Erythroblast (primary cell): ENCODE results near the gene ALDH1A2.

ENCODE experiments used
- GATA1 ChIP-seq: IDR thresholded peaks from 2 replicates; pipeline ENCODE4 v1.6.1; 2011; ENCODE audit warnings: low read depth, mild to moderate bottlenecking, control low read depth, low read length, moderate library complexity
- POLR2A ChIP-seq: IDR thresholded peaks from 2 replicates; pipeline ENCODE4 v1.6.1; 2011; ENCODE audit warnings: mild to moderate bottlenecking, low read length

DNA sequence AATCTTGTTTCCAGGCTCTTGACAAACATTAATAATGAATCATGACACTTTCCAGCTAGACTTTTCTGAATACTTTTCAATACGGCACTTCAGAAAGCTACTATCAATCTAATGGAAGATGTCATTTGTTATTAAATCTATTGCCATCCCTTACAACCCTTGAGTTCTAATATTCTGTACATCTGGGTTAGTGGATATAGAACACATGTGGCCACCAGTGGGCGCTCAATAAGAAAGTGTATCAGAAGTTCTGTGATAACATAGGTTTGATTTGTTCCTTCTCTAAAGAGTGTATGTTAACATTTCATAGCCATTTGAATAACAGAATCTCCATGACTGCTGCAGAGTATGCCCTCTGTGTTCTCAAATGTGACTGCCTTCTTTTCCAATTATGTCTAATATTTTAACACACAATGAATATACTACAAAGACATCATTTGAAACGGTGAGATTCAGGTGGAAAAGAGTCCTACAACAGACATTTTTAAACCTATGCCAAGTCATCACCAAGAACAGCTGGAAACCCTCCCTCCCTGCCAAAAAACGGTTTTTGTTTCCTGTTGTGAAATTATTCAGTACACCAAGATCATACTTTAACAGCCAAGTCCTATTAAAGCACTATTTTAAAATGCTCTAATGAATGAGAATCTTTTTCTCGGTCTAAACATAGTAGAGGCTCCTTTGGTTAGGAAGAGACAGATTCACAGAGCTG, 22.2 kb downstream of the ALDH1A2 start:
- TF ChIP-seq POLR2A: no peak
- no peak for TF ChIP-seq GATA1
